TTC549 (cell line): ENCODE measurements around the gene VMP1.

Experiments
- FAIRE-seq: peaks from 2 replicates; lab custom pipeline; 2012; peaks lifted over from hg19 to GRCh38; lab: Jason Lieb, UNC

Gene VMP1

DNA sequence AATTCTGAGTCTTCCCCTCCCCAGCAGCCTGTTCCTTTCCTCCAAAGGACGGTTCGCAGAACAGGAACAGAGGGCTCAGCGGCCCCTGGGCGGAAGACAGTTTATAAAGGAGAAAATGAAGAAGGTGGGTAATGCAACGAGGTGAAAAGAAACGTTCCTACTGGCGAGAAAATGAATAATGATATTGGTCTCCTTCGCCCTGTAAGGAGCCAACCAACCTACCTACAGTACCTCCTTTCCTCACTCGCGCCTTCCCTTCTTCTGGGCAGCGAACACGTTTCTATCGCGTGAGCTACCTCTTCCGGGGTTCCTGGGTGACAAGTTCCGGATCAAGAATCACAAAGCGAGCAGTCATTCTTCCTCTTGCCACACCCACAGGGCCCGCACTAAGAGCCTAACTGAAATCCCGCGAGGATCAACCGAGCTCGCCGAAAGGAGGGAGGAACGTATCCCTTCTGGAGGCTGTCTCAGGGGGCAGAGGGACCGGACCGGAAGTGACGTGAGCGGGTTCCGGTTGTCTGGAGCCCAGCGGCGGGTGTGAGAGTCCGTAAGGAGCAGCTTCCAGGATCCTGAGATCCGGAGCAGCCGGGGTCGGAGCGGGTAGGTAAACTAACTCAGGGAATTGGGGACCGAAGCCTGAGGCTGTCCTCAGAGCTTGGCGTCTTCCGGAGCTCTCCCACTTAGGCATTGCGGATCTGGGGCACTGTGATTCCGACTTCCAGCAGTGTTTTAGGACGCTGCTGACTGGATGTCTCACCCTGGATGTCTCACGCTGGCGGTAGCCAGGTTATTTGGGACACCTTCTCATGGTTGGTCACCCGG, at the start of gene VMP1, which contains the start of gene PTRH2:
VMP1 (plus strand) TSS at position 506 of the 822 bp plus-strand sequence. CDS start 23,793 bp downstream, outside the sequence.
PTRH2 (minus strand) TSS at position 282 of the 822 bp plus-strand sequence. CDS start 9,452 bp downstream, outside the sequence.
- FAIRE-seq: peak; percentile 94

DNA sequence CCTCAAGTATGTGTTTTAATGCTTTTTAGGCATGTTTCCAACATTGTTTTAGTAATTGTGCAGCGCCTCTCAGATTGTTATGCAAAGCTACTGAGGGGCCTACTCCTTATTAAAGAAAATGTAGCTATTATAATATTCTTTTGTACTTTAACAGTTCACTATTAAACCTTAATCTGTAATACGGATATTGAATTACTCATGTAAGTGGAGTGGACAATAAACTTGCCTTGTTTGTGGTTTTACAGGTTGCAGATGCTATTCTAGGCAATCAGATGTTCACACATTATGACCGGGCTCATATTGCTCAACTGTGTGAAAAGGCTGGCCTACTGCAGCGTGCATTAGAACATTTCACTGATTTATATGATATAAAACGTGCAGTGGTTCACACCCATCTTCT, 41.2 kb upstream of the VMP1 start:
- no peak for FAIRE-seq

GRCh38 chr17:59668816-59669215, 38.6 kb upstream of the VMP1 start:
- FAIRE-seq: no peak

DNA sequence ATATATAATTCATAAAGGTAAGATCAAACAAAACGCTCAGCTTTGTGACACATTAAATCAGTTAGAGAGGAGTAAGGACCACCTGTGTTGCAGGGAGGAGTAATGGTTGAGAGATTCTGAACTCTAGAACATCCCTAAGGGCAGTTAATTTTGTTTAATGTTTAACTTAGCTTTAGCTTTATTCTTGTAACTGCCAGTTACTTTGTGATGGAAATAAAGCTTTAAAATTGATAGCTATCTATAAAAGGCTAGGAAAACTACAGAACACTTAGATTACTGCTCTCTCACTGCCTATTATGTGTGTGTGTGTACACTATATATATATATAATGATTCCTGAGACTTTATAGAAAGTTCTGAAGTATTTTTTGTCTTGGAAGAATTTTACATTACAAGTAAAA, 38.0 kb upstream of the VMP1 start:
- no peak for FAIRE-seq

DNA sequence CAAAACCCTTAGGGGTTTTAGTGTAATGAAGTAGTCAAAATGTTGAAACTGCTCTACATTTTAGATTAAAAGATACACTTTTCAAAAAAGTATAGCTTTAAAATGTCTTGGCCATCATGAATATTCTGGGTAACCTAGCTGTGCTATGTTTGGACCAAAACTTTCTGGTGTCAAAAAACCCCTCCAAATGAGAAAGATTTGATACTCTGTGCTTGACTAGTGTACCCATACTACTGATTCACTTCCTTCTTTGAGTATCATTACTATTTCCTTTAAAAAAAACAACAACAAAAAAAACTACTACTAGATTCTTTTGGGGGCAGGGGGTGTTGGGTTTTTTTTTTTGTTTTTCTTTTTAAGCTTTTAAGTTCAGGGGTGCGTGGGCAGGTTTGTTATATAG, 37.5 kb upstream of the VMP1 start:
- no peak for FAIRE-seq

DNA sequence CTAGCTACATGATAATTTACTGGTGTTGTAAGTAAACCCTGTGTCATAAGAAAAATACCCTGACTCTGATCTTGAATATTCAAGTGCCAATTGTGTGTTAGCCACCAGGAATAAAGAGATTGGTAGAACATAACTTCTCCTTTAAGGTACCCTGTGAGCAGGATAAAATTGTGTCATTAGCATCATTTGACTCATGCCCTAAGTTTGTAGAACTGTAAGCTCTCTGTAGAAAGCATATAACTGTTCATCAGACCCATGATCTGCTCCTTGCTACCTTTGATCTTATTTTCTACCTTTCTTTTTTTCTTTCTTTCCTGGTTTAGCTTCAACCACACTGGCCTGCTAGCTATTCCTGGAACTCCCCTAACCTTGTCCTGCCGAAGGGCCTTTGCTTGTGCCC, 36.1 kb upstream of the VMP1 start:
- FAIRE-seq: no peak

DNA sequence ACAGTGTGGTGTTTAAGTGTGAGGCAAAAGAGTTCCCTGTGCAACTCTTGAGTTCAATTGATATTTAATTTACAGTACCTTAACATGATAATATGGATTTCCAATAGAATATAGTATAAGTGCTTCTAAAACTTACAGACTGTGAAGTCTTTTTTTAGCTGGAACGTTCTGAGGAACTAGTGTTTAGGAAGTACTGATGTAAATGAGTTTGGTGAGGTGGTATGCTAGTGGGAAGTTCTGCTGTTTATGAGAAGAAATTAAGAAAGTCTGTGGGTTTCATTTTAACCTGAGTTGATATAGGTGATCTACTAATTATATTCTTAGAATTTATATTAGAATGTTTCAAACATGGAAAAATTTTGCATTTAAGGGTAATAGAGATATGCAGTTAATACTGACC, 32.2 kb upstream of the VMP1 start:
- no peak for FAIRE-seq

DNA sequence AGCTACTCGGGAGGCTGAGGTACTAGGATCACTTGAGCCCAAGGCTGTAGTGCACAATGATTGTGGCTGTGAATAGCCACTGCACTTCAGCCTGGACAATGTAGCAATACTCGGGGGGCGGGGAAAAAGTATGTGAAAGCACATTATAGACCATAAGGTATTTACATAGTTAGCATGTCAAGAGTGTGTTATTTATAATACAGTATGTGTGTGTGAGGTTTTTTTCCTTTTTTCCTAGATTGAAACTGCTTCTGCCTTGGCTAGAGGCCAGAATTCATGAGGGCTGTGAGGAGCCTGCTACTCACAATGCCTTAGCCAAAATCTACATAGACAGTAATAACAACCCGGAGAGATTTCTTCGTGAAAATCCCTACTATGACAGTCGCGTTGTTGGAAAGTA, 30.7 kb upstream of the VMP1 start:
- no peak for FAIRE-seq

GRCh38 chr17:59678918-59679317, 28.5 kb upstream of the VMP1 start:
- no peak for FAIRE-seq

DNA sequence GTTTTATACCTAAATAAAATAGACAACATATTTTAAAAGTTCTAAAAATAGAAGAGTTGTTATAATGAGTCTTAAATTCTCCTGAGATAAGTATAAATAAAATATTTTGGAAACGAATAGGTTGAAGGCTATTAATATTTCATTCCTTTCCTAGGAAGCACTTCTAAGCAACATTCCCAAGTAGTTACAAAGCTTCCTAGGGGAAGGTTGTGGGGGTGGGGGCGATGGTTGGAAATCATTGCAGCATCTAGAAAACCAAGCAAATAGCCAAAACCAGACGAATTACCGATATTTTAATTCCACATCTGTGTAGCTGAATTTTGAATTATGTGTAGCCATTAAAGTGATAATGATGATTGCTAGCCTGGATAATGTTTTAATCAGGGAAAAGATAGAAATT, 27.1 kb upstream of the VMP1 start:
- no peak for FAIRE-seq

GRCh38 chr17:59683283-59683682, 24.2 kb upstream of the VMP1 start:
- FAIRE-seq: no peak

DNA sequence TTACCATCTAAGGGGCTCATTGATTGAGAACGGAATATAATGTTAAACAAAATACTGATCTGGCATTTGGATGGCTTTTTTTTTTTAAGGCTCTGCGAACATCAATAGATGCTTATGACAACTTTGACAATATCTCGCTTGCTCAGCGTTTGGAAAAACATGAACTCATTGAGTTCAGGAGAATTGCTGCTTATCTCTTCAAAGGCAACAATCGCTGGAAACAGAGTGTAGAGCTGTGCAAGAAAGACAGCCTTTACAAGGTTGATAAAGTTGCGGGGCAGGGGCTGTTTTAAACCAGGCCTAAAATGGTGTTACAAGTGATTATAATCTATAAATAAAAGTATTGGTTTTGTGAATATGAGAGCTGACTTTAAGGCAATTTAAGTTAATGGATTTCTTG, 22.5 kb upstream of the VMP1 start:
- FAIRE-seq: no peak

DNA sequence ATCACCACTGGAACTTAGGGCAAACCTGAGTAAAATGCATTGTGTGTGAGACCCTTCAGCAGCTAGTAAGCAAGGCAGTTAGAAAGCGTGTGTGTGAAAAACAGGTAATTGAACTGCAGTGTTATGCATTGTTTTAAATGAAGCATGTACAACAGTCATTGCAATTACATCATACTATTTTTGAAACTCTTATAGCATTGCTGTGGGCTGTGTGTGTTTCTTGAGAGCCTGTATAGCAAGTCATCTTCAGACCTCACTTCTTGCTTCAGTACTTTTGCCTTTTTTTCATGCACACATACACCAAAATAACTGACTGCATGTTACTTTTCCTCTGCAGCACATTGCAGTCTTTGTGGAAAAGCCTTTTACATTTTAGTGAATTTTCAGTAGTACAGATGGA, 19.4 kb upstream of the VMP1 start:
- FAIRE-seq: no peak

DNA sequence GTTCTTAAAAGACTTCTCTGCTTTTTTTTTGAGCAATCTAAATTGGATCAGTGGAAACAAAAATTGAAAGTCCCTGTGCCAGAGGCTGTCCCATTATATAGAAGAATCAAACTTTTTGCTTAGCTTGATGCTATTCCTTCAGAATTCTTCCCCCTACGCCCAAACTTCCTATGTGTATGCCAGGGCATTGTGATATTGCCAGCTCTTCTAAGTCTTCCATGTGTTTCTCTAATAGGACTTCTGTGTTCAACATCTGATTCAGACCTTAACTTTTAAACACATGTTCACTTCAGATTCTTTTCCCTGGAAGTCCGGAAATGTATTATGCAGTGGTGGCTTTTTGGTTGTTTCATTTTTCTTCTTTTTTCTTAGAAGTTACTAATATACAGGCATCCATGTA, 19.0 kb upstream of the VMP1 start:
- no peak for FAIRE-seq

- FAIRE-seq: no peak
These were observed 13.9 kb upstream of the VMP1 start for GRCh38 chr17:59693582-59693981.

GRCh38 chr17:59694344-59694743, 13.1 kb upstream of the VMP1 start:
- no peak for FAIRE-seq

DNA sequence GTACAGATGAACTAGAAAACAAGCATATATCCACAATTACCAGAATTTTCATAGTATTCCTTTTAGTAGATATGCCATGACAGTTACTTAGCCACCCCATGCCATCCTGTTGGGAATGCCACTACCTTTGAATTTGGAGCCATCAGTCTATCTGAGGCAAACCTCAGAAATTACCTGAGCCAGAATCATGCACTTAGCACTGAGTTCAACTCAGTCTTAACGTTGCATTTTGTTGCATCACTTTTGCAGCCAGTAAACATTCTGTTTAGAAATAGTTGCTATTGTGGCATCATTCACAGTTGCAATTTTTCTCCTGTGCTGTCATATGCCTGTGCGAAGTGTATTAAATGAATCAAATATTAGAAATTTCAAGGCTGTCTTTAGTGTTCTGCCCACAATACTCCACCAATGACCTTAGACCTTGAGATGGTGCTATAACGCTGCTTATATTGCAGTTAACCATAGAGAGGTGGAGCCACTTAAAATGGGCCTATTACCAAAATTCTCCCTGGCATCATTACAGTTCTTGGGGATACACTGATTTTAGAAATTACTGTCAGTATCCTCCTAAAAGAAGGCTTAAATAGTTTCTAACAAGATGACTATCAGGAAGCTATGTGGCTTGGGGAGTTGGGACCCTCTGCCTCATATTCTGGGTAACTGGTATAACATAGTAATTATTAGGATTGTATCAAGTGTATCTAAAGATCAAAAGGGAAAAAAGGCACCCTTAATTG, 11.3 kb upstream of the VMP1 start:
- no peak for FAIRE-seq

DNA sequence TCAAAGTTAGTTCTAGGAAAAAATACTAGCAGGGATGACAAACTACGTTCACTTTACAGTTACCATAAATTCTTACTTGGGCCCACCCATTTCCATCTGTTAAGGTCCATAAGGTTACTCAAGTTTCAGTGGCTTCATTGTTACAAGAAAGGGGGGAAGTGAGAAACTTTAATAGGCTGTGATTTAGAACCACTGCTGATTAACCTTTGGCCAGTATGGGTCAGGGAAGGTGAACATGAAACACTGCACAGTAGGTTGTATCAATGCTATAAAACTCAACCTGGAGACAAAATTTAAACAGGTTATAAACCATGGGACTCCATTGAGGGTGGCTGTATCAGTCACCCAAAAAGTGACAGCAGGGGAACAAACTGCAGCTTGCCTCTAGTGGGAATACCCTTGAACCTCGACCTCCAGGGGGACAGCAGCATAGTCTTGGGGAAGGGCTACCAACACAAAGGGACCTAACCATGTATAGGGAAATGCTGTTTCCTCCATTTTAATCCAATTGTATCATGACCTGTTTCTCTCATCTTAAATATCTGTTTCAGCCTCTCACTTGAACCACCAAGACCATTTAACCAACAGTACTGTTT, 10.7 kb upstream of the VMP1 start:
- no peak for FAIRE-seq

DNA sequence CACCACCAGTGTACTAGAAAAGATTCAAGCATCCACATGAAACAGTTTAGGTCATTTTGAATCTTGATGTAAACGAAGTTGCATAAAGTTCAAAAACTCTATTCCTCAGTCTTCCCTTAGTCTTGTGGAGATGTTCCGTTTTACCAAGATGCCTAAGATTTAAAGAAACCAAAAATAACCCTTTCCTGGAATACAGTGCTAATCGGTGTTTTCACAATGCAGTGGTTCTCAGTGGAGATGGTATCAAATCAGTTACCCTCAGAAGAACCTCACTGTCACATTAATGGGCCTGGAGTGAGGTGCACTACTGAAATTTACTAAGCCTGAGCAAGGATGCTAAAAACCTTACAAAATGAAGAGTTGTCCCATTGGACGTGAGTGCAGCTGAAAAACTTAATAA, 9.3 kb upstream of the VMP1 start:
- FAIRE-seq: no peak

DNA sequence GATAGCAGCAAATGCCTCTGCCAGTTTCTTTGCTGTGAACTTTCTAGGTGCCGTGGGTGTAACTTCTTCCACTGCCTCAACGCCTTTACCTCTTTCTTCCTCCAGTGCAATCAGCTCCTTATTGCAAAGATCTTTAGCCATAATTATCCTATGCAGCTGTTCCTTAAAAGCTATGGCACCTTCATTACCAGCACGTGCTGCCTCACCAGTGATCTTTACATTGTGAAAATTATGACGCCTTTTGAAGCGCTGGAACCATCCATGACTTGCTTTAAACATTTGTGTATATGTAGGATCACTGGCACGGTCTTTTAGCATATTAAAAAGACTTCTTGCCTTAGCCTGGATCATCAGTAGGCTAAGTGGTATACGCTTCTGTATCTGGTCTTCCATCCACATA, 8.2 kb upstream of the VMP1 start:
- FAIRE-seq: no peak

DNA sequence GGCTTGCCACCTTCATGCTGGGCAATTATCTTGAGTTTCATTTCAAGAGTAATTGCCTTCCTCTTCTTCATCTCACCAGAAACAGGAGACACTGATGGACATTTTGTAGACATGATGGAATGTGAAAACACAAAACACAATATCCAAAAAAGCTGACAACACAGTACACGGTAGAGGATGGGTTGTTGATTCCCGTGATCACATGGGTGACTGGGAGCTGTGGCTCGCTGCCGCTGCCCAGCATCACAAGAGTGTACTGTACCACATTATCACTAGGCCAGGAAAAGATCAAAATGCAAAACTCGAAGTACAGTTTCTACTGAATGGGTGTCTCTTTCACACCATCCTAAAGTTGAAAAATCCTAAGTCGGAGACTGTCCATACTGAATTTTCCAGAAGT, 7.7 kb upstream of the VMP1 start:
- FAIRE-seq: no peak

GRCh38 chr17:59702304-59702703, 5.2 kb upstream of the VMP1 start:
- no peak for FAIRE-seq

- no peak for FAIRE-seq
These were observed 547 bp downstream of the VMP1 start for GRCh38 chr17:59707971-59708430.
